IMR-90 (cell line): ENCODE data around the gene TERC. TPM values are rescaled to one million over a fixed set of nuclear protein-coding genes. Genes with fewer than 3 reads are reported as not detected.

Experiments
- ATAC-seq: fragments of 200-7000 bp; cut with Tn5 transposase; 2 replicates; pipeline ENCODE4 v1.9.1; 2020; ENCODE audit warnings: low read depth, mild to moderate bottlenecking, moderate library complexity
- BruUV-seq: library from RNA; stranded (reverse); fragments of 400-500 nt; replicated peaks from 2 replicates; lab custom pipeline; 2021; lab: Mats Ljungman, UMichigan
- CTCF ChIA-PET: fragments of 300-600 bp; formaldehyde crosslinking; extraction: SDS; loops from one replicate; lab custom pipeline; 2021; ENCODE audit warnings: antibody characterized with exemption; lab: Yijun Ruan, JAX
- POLR2A ChIA-PET: fragments of 300-600 bp; sonication (Branson Sonifier 250); formaldehyde crosslinking; loops from one replicate; lab custom pipeline; 2022; ENCODE audit warnings: antibody characterized with exemption; ENCODE audit not compliant: unreplicated experiment; lab: Charles Lee
- DNase-seq: peaks from one replicate; pipeline ENCODE4 v3.0.0; 2013
- H2AFZ ChIP-seq: replicated peaks from 2 replicates; pipeline ENCODE3; 2013; ENCODE audit warnings: low read length, mild to moderate bottlenecking; ENCODE audit not compliant: poor library complexity
- H2AK5ac ChIP-seq: 2 replicates; pipeline ENCODE4 v1.6.1; 2013; ENCODE audit warnings: low read depth, low read length, inconsistent platforms
- H2AK9ac ChIP-seq: replicated peaks from 2 replicates; pipeline ENCODE3; 2013; ENCODE audit warnings: mild to moderate bottlenecking, low read depth, low read length, moderate library complexity; ENCODE audit not compliant: poor library complexity
- H2BK120ac ChIP-seq: 2 replicates; pipeline ENCODE4 v1.6.1; 2013; ENCODE audit warnings: low read depth, low read length, inconsistent platforms
- H2BK15ac ChIP-seq: 3 replicates; pipeline ENCODE4 v1.6.1; 2013; ENCODE audit warnings: low read depth, low read length, inconsistent platforms
- H2BK20ac ChIP-seq: 2 replicates; pipeline ENCODE4 v1.6.1; 2013; ENCODE audit warnings: low read depth, mild to moderate bottlenecking, inconsistent platforms, low read length, moderate library complexity
- H2BK5ac ChIP-seq: 2 replicates; pipeline ENCODE4 v1.6.1; 2013; ENCODE audit warnings: mild to moderate bottlenecking, low read depth, low read length, inconsistent platforms; ENCODE audit not compliant: poor library complexity, severe bottlenecking
- H3K14ac ChIP-seq: replicated peaks from 2 replicates; pipeline ENCODE4 v1.6.1; 2013; ENCODE audit warnings: low read depth, low read length, inconsistent platforms
- H3K18ac ChIP-seq: 2 replicates; pipeline ENCODE4 v1.6.1; 2013; ENCODE audit warnings: low read depth, low read length, control low read depth
- H3K23ac ChIP-seq: 2 replicates; pipeline ENCODE4 v1.6.1; 2013; ENCODE audit warnings: low read depth, low read length, inconsistent platforms
- H3K27ac ChIP-seq: 2 replicates; pipeline ENCODE4 v1.5.1; 2013; ENCODE audit warnings: mild to moderate bottlenecking, control low read depth, low read length; ENCODE audit not compliant: insufficient read depth
- H3K27me3 ChIP-seq: 2 replicates; pipeline ENCODE4 v1.6.1; 2013; ENCODE audit warnings: low read length; ENCODE audit not compliant: control insufficient read depth, insufficient read depth
- H3K36me3 ChIP-seq: 2 replicates; pipeline ENCODE4 v1.6.1; 2013; ENCODE audit warnings: low read length, mixed read lengths; ENCODE audit not compliant: control insufficient read depth, insufficient read depth
- H3K4ac ChIP-seq: 2 replicates; pipeline ENCODE4 v1.6.1; 2013; ENCODE audit warnings: low read depth, low read length, inconsistent platforms
- H3K4me1 ChIP-seq: 2 replicates; pipeline ENCODE4 v1.6.1; 2013; ENCODE audit warnings: low read length, mixed read lengths; ENCODE audit not compliant: control insufficient read depth, insufficient read depth
- H3K4me2 ChIP-seq: 2 replicates; pipeline ENCODE4 v1.6.1; 2013; ENCODE audit warnings: low read depth, mild to moderate bottlenecking, control low read depth, low read length, moderate library complexity
- H3K4me3 ChIP-seq: 2 replicates; pipeline ENCODE4 v1.5.1; 2013; ENCODE audit warnings: low read depth, mild to moderate bottlenecking, control low read depth, low read length, moderate library complexity; ENCODE audit not compliant: insufficient read depth
- H3K56ac ChIP-seq: 2 replicates; pipeline ENCODE4 v1.6.1; 2013; ENCODE audit warnings: low read length, inconsistent platforms; ENCODE audit not compliant: insufficient read depth; ENCODE audit errors: extremely low read depth
- H3K79me1 ChIP-seq, 2 experiments: 2 replicates each; pipeline ENCODE4 v1.6.1; 2013; ENCODE audit warnings: low read length in 2 of 2, inconsistent platforms in 1 of 2, low read depth in 1 of 2
- H3K9ac ChIP-seq: 2 replicates; pipeline ENCODE4 v1.6.1; 2013; ENCODE audit warnings: low read depth, low read length, control low read depth
- H3K9me1 ChIP-seq: 2 replicates; pipeline ENCODE4 v1.6.1; 2013; ENCODE audit warnings: low read length, inconsistent platforms; ENCODE audit not compliant: insufficient read depth
- H3K9me3 ChIP-seq: 2 replicates; pipeline ENCODE4 v1.6.1; 2013; ENCODE audit warnings: low read length; ENCODE audit not compliant: control insufficient read depth, insufficient read depth
- H4K20me1 ChIP-seq: 2 replicates; pipeline ENCODE4 v1.6.1; 2013; ENCODE audit warnings: low read length, inconsistent platforms; ENCODE audit not compliant: insufficient read depth
- H4K5ac ChIP-seq: 2 replicates; pipeline ENCODE4 v1.6.1; 2013; ENCODE audit warnings: mild to moderate bottlenecking, low read depth, low read length, control low read depth
- H4K8ac ChIP-seq, 2 experiments: 2 replicates each; pipeline ENCODE4 v1.6.1; 2013; ENCODE audit warnings: low read depth in 2 of 2, low read length in 2 of 2, control low read depth in 1 of 2, inconsistent platforms in 1 of 2
- H4K91ac ChIP-seq: 2 replicates; pipeline ENCODE4 v1.6.1; 2013; ENCODE audit warnings: low read depth, low read length, inconsistent platforms; ENCODE audit not compliant: insufficient read depth
- BHLHE40 ChIP-seq: fragments of 150-350 bp; IDR thresholded peaks from 2 replicates; pipeline ENCODE4 v1.6.1; 2016; ENCODE audit warnings: mild to moderate bottlenecking, low read depth, low read length
- CHD1 ChIP-seq: IDR thresholded peaks from 2 replicates; pipeline ENCODE4 v1.6.1; 2012; ENCODE audit warnings: low read depth, low read length, improper control_type of control experiment
- FOS ChIP-seq: fragments of 150-350 bp; IDR thresholded peaks from 2 replicates; pipeline ENCODE4 v1.6.1; 2016; ENCODE audit warnings: low read depth, low read length
- MAZ ChIP-seq: IDR thresholded peaks from 2 replicates; pipeline ENCODE4 v1.6.1; 2012; ENCODE audit warnings: low read depth, mild to moderate bottlenecking, low read length, improper control_type of control experiment, moderate library complexity, borderline replicate concordance
- WGBS, 2 experiments: methylation state at CpG; one replicate each; pipeline versions ENCODE4 v1.1.5 to v1.1.7; 2013; ENCODE audit warnings: missing lambda C conversion rate in 2 of 2; ENCODE audit not compliant: insufficient read length in 1 of 2; ENCODE audit errors: extremely low coverage in 2 of 2; 5-methylcytosine and 5-hydroxymethylcytosine counted together
- dilution Hi-C: fragments of 300-500 bp; cut with HindIII; formaldehyde crosslinking; loops from one replicate; pipeline ENCODE4 v1.14.3; 2018; ENCODE audit warnings: low sequenced_read_pairs; ENCODE audit not compliant: unreplicated experiment
- in situ Hi-C: fragments of 300-500 bp; cut with MboI; formaldehyde crosslinking; loops from 3 replicates; pipeline ENCODE4 v1.14.3; 2019; ENCODE audit warnings: low sequenced_read_pairs, inconsistent platforms, mixed read lengths
- intact Hi-C: fragments of 100-400 bp; cut with micrococcal nuclease; formaldehyde crosslinking; loops from 2 replicates; pipeline ENCODE4 v1.10.0; 2022
- polyA plus RNA-seq, 3 experiments: library from polyadenylated mRNA; depleted of rRNA; stranded (reverse); fragments of >200 nt; gene quantifications; 2 replicates each; pipeline ENCODE4 v1.2.3, GENCODE V29; 2012; ENCODE audit warnings: low replicate concordance in 1 of 3
- total RNA-seq: library from RNA; depleted of rRNA; stranded (reverse); fragments of >200 nt; gene quantifications from 2 replicates; pipeline ENCODE4 v1.2.3, GENCODE V29; 2012

Gene TERC
- total and polyA plus RNA-seq, 2 of the 4 experiments (the other 2 are of a cell fraction): 57.0 TPM; not detected in 1

DNA sequence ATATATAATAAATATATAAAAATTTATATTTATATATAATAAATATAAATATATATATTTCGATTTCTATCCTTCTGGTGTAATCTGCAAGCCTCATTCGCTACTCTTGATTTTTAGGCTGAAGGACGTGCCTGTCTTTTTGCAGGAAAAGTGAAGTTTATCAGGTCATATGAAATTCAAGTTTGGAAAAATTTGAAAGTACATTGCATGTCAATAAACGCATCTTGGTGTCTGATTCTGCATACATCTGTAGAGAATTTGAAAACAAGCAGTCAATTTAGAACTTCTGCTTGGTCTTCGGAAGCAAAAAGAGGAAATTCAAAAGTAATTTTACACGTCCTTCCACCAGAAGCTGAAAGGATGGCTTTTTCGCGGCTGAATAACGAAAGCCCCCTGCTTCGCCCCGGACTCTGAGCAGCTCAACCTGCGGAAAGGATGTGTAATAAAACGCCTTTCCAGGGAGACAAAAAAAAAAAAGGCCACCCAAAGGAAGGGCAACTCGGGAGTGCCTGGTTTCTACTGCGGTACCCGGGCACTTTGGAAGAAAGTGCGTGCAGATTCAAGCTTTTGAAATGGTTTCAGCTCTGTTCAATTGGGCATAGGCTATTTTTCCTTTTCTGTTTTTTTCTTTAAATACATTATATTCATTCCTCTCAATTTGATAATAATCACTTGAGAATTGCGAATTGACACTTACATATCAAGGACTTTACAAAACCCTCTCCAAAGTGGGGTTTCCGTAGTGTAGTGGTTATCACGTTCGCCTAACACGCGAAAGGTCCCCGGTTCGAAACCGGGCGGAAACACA lies 6.8 kb upstream of the TERC start:
- no TSS peak for BruUV-seq
- Histone ChIP-seq H3K4me3 (peak overlapping the region; percentile 80), H3K27me3 (no peaks in the 10 kb centered on the region), H3K79me1 (peaks cover 5 to 9% of the 10 kb centered on the region in 2 experiments; a peak in 3 of 4 replicates), H3K4ac (peak overlapping the region; percentile 44), H3K56ac (peak overlapping the region; percentile 67), H3K9me3 (no peaks in the 10 kb centered on the region), H3K9me1 (no peaks in the 10 kb centered on the region), H3K27ac (peak overlapping the region; percentile 65), H3K4me2 (peak overlapping the region; percentile 90), H4K20me1 (no peaks in the 10 kb centered on the region), H2BK20ac (no peak overlapping the region), H4K5ac (peak overlapping the region; percentile 27), H2AFZ (peak overlapping the region; percentile 90), H3K9ac (peak overlapping the region; percentile 76), H2AK5ac (no peak overlapping the region), H4K8ac (peak overlapping the region; percentile 63 to 70; a peak in 2 of 4 replicates), H3K23ac (peak overlapping the region; percentile 26), H2AK9ac (no peak overlapping the region), H3K18ac (peak overlapping the region; percentile 61), H3K14ac (peak overlapping the region; percentile 14; the same call in 1 of the 2 replicates), H2BK15ac (peak overlapping the region; percentile 42; the same call in 1 of the 3 replicates), H2BK120ac (peak overlapping the region; percentile 60), H3K36me3 (0 out of 2 replicates have a peak, but pooled peaks cover under 1% of the 10 kb centered on the region), H3K4me1 (no peaks in the 10 kb centered on the region), H2BK5ac (peak overlapping the region; percentile 81), H4K91ac (no peak overlapping the region)
- ATAC-seq: peak; percentile 5; the same call in 1 of the 2 replicates
- peak; percentile 72 for DNase-seq
- dilution Hi-C loops (no loop called here), intact Hi-C loops (loop anchor here (2.0 to 10.0 kb wide), 2 partner anchors 213 to 625 kb away; no protein-coding TSS in a partner anchor), in situ Hi-C loops (loop anchor here (25.0 kb wide), 1 partner anchor 1684 kb away; the partner anchor contains the start of gene GOLIM4)
- WGBS, 2 experiments: 0% methylated on average over 2 of the region's 27 CpGs; no CpG with 5 or more reads in 1 of the 2 experiments
- peak; percentile 66; the same call in 1 of the 2 replicates for TF ChIP-seq BHLHE40
- TF ChIP-seq MAZ: no peak
- TF ChIP-seq FOS: peak; percentile 93
- peak; percentile 72; the same call in 1 of the 2 replicates for TF ChIP-seq CHD1
- ChIA-PET CTCF (interaction anchor here (0.5 to 0.8 kb wide), 3 partner anchors 29 to 105 kb away, joined by 3 to 5 read pairs (median 4); no protein-coding TSS in a partner anchor), POLR2A (interaction anchor here (0.6 kb wide), 3 partner anchors 18 to 773 kb away, joined by 3 read pairs; no protein-coding TSS in a partner anchor)
